HG03060 (cell line): Measurements from ENCODE around the gene DRAP1.
"Not testable (repeated sequence)": the region's sequence is repeated elsewhere in the genome, so short reads cannot be mapped to it uniquely, and the experiment has no call there.

Experiments
- ATAC-seq: cut with Tn5 transposase; IDR thresholded peaks from one replicate; pipeline ENCODE4 v1.9.1; 2021; ENCODE audit warnings: low read depth, moderate number of reproducible peaks; ENCODE audit not compliant: unreplicated experiment

DRAP1 gene

DNA sequence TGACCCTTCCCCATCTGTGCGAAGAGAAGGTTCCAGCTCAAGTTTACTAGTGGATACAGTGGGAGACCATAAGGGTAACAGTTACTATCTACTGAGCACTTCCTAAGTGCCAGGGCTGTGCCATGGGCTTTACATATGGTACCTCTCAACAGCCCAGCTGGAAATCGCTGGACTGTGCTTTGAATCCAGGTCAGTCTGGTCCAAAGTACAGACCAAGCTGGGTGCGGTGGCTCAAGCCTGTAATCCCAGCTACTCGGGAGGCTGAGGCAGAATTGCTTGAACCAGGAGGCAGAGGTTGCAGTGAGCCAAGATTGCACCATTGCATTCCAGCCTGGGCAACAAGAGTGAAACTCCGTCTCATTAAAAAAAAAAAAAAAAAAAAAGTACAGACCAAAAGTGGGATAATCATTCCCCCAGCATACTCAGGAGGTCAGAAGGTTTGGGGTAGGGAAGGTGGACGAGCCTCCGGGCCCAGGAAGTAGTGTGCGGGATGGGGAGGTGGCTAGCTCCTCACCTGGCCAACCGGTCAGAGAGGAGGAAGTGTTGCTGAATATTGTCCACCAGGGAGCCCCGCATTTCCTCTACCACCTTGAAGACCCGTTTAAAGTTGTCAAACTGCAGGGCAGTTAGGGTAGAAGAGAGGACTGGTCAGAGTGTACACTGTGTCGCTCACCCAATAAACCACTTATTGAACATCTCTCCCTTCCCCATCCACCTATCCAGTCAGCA lies 33.3 kb upstream of the DRAP1 start:
- ATAC-seq = no peak

- no peak for ATAC-seq
Measured at GRCh38 chr11:65886826-65887722, 32.2 kb upstream of the DRAP1 start.

GRCh38 chr11:65887723-65888162 lies 31.5 kb upstream of the DRAP1 start:
- no peak for ATAC-seq

DNA sequence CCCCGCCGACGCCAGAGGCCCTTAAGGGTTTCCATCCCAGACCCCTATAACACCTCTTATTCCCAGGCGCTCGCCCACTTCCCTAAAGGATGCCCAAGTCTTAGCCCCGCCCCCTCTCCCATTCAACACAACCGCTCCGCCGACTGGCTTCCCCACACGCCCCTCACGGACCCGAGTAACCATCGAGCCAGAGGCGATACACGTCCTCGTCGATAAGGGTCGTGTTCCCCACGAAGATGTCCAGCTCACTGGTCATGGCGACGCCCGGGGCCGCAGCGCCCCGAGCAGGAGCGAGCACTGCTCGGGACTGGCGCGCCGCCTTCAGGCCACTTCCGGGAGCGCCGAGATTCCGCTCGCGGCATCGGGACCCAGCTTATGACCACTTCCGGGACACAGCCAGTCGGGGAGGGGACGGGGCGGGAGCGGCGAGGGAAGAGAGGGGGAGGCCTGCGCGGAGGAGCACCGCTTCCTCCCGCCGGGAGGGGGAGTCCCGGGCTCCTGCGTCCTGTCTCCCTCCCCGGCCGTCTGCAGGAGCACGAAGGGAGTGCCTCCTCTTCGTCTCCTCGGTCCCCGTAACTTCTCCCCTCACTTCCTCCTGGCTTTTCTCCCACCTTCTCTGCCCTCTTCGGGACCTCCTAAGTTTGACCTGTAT lies 30.9 kb upstream of the DRAP1 start, which contains the start of gene FIBP:
TSS of gene FIBP (minus strand) at position 309 of the 652 bp plus-strand sequence. CDS start at position 256, 53 bp downstream.
- ATAC-seq = no peak

GRCh38 chr11:65890324-65891218 lies 28.7 kb upstream of the DRAP1 start, which contains the start of gene CCDC85B:
Gene CCDC85B (plus strand): TSS chr11:65890673. CDS start chr11:65890784, 111 bp downstream.
- no peak for ATAC-seq

GRCh38 chr11:65891219-65892136 lies 27.7 kb upstream of the DRAP1 start:
- no peak for ATAC-seq

GRCh38 chr11:65892137-65892540 lies 27.1 kb upstream of the DRAP1 start:
- ATAC-seq = not testable (repeated sequence)

GRCh38 chr11:65892661-65893317 lies 26.4 kb upstream of the DRAP1 start:
- no peak for ATAC-seq

DNA sequence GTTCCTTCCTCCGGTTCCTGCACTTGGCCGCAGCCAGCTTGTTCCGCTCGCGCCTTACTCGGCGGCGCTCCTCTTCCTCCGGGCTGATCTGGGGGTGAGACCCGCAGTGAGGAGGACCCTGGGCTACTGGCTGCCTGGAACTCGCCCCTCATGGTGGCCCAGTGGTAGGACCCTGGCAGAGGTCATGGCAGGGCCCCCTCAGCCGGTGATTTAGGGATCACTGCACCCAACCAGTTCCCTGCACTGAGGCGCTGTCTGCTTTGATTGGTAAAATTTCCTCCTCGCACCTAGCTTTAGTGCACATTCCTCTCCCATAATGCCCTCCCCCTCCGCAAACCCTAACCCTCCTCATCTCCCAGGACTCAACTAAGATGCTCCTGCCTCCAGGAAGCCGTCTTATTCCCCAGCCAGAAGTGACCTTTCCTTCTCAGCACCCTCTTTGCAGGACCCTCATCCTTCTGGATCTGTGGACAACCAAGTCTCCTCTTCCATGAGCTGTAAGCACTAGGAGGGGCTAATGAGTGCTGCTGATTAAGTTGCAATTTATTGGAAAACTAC lies 25.1 kb upstream of the DRAP1 start:
- ATAC-seq = no peak

GRCh38 chr11:65895482-65895981 lies 23.7 kb upstream of the DRAP1 start:
- no peak for ATAC-seq

DNA sequence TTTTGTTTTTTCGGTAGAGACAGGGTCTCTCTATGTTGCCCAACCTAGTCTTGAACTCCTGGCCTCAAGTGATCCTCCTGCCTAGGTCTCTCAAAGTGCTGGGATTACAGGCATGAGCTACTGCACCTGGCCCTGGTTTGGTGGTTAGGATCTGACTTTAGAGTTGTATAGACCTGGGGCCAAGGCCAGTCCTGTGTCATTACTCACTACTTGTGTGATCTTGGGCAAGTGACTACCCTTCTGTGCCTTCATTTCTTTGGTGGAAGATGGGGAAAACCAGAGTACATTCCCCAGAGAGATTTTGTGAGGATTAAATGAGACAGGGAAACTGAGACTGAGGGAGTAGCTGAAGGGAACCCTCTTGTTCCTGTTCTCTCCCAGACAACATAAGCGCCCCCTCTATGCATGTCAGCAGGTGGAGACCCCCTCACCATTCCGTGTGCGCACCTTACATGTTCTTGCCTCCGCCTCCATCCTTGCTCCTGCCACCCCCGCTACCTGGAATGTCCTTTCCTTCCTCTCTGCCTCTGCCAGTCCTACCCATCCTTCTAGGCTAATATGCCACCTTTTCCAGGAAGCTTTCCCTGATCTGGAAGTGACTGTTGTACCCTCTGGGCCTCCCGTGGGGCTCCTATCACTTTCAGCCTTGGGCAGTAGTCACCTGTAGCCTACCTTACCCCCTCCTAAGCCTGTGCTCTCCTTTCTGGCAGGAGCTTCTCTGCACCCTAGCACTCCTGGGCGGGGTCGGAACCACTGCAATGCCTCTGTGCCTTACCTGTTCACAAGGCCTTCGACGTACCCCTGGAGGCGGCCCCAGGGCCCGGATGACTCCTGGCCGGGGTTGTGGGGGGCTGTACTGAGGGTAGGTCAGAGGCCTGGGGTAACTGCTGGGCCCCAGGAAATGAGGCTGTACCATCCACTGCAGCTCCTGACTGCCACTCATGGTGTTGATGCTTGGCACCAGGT lies 22.9 kb upstream of the DRAP1 start:
- ATAC-seq = no peak

DNA sequence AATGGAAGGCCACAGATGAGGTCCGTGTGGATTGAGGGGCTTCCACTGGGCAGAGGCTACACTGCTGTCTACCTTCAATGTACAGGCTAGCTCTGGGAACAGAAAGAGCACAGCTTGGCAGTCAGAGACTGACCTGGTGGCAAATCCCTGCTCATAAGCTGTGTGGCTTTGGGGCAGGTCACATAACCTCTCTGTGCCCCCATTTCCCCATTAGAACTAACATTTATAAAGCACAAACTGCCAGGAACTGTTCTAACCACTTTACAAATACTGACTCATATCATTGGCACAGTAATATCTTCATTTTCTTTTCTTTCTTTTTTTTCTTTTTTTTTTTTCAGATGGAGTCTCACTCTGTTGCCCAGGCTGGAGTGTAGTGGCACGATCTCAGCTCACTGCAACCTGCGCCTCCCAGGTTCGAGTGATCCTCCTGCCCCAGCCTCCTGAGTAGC lies 22.2 kb upstream of the DRAP1 start:
- no peak for ATAC-seq

GRCh38 chr11:65898656-65899355 lies 20.4 kb upstream of the DRAP1 start:
- no peak for ATAC-seq

- no peak for ATAC-seq
Measured at GRCh38 chr11:65899356-65900124, 19.7 kb upstream of the DRAP1 start.
